Neural cell (in vitro differentiated cells): ENCODE data around the gene RAD51B. TPM values are rescaled to one million over a fixed set of nuclear protein-coding genes. Genes with fewer than 3 reads are reported as not detected.

Source experiments
- H2AFZ ChIP-seq: fragments of 200-600, 300-800 bp; sonication (generic), shearing (Covaris generic); 2 replicates; pipeline ENCODE4 v1.6.0; 2014; ENCODE audit warnings: low read depth, mild to moderate bottlenecking, antibody characterized with exemption, low read length, moderate library complexity
- H3F3A ChIP-seq: fragments of 200-600 bp; shearing (Covaris generic); 2 replicates; pipeline ENCODE4 v1.6.1; 2016; ENCODE audit warnings: mild to moderate bottlenecking, moderate library complexity, mixed read lengths, antibody characterized with exemption, low read length; ENCODE audit not compliant: insufficient read depth, poor library complexity, severe bottlenecking
- H3K27ac ChIP-seq: fragments of 200-600, 300-800 bp; sonication (generic), shearing (Covaris generic); 2 replicates; pipeline ENCODE4 v1.5.1; 2014; ENCODE audit warnings: mild to moderate bottlenecking, low read length, moderate library complexity
- H3K27me3 ChIP-seq: fragments of 300-800, 200-600 bp; sonication (generic), shearing (Covaris generic); 2 replicates; pipeline ENCODE4 v1.6.0; 2014; ENCODE audit warnings: mild to moderate bottlenecking, low read depth, low read length, moderate library complexity; ENCODE audit not compliant: insufficient read depth
- H3K36me3 ChIP-seq: fragments of 300-800, 200-600 bp; sonication (generic), shearing (Covaris generic); 2 replicates; pipeline ENCODE4 v1.5.1; 2014; ENCODE audit warnings: mild to moderate bottlenecking, antibody characterized with exemption, low read length, moderate library complexity; ENCODE audit not compliant: insufficient read depth
- H3K4me2 ChIP-seq: fragments of 300-800, 200-600 bp; sonication (generic), shearing (Covaris generic); 2 replicates; pipeline ENCODE4 v1.6.0; 2014; ENCODE audit warnings: mild to moderate bottlenecking, low read length
- H3K4me3 ChIP-seq: fragments of 300-800, 200-600 bp; sonication (generic), shearing (Covaris generic); 2 replicates; pipeline ENCODE4 v1.5.1; 2014; ENCODE audit warnings: mild to moderate bottlenecking, low read length, moderate library complexity
- H3K79me2 ChIP-seq: fragments of 200-600 bp; shearing (Covaris generic); replicated peaks from 2 replicates; pipeline ENCODE4 v1.6.0; 2014; ENCODE audit warnings: mild to moderate bottlenecking, low read length, moderate library complexity; ENCODE audit not compliant: insufficient read depth
- H3K9ac ChIP-seq: fragments of 300-800, 200-600 bp; sonication (generic), shearing (Covaris generic); 2 replicates; pipeline ENCODE4 v1.6.1; 2016; ENCODE audit warnings: mild to moderate bottlenecking, low read length, mixed read lengths
- H3K9me2 ChIP-seq: fragments of 200-600 bp; shearing (Covaris generic); 2 replicates; pipeline ENCODE4 v1.6.1; 2016; ENCODE audit warnings: mild to moderate bottlenecking, low read length, mixed read lengths; ENCODE audit not compliant: insufficient read depth
- H3K9me3 ChIP-seq: fragments of 200-600, 300-800 bp; sonication (generic), shearing (Covaris generic); 2 replicates; pipeline ENCODE4 v1.6.1; 2016; ENCODE audit warnings: mild to moderate bottlenecking, mixed run types, low read length, moderate library complexity, mixed read lengths
- H4K20me1 ChIP-seq: fragments of 200-600 bp; shearing (Covaris generic); 2 replicates; pipeline ENCODE4 v1.6.1; 2016; ENCODE audit warnings: mild to moderate bottlenecking, mixed run types; ENCODE audit not compliant: insufficient read depth
- EP300 ChIP-seq: fragments of 450-650 bp; conservative IDR thresholded peaks from 2 replicates; pipeline ENCODE4 v1.6.1; 2014; ENCODE audit warnings: antibody characterized with exemption, mild to moderate bottlenecking, moderate library complexity; ENCODE audit not compliant: poor library complexity, severe bottlenecking
- EZH2 ChIP-seq: fragments of 200-600, 300-800 bp; shearing (Covaris generic), sonication (generic); IDR thresholded peaks from 2 replicates; pipeline ENCODE4 v1.6.1; 2014; ENCODE audit warnings: antibody characterized with exemption, low read length, borderline replicate concordance, mild to moderate bottlenecking; ENCODE audit not compliant: insufficient read depth, poor library complexity, severe bottlenecking
- MXI1 ChIP-seq: fragments of 450-650 bp; conservative IDR thresholded peaks from 2 replicates; pipeline ENCODE4 v1.6.1; 2014; ENCODE audit warnings: antibody characterized with exemption, mild to moderate bottlenecking; ENCODE audit not compliant: poor library complexity, severe bottlenecking
- POLR2AphosphoS5 ChIP-seq: IDR thresholded peaks from 2 replicates; pipeline ENCODE4 v1.6.1; 2012
- RAD21 ChIP-seq: fragments of 450-650 bp; conservative IDR thresholded peaks from 2 replicates; pipeline ENCODE4 v1.6.1; 2014; ENCODE audit warnings: antibody characterized with exemption, mild to moderate bottlenecking, moderate library complexity
- SMC3 ChIP-seq: fragments of 450-650 bp; conservative IDR thresholded peaks from 2 replicates; pipeline ENCODE4 v1.6.1; 2014; ENCODE audit warnings: antibody characterized with exemption, mild to moderate bottlenecking, moderate library complexity; ENCODE audit not compliant: poor library complexity
- TAF1 ChIP-seq: IDR thresholded peaks from 2 replicates; pipeline ENCODE4 v1.6.1; 2012; ENCODE audit warnings: low read depth
- polyA plus RNA-seq: library from polyadenylated mRNA; depleted of rRNA; stranded (reverse); fragments of >200 nt; gene quantifications from 2 replicates; pipeline ENCODE4 v1.2.3, GENCODE V29; 2014
- TF ChIP-seq, protein P1 (sequence below): fragments of 450-650 bp; IDR thresholded peaks from 2 replicates; pipeline ENCODE4 v1.5.1; 2014; ENCODE audit warnings: antibody characterized with exemption, mild to moderate bottlenecking, moderate library complexity; ENCODE audit not compliant: poor library complexity, severe bottlenecking
- TF ChIP-seq, protein P2 (sequence below): IDR thresholded peaks from 2 replicates; pipeline ENCODE4 v1.6.1; 2012; ENCODE audit warnings: borderline replicate concordance

RAD51B gene
- polyA plus RNA-seq, 1 donor from 2014 or later: 3.1 TPM

DNA sequence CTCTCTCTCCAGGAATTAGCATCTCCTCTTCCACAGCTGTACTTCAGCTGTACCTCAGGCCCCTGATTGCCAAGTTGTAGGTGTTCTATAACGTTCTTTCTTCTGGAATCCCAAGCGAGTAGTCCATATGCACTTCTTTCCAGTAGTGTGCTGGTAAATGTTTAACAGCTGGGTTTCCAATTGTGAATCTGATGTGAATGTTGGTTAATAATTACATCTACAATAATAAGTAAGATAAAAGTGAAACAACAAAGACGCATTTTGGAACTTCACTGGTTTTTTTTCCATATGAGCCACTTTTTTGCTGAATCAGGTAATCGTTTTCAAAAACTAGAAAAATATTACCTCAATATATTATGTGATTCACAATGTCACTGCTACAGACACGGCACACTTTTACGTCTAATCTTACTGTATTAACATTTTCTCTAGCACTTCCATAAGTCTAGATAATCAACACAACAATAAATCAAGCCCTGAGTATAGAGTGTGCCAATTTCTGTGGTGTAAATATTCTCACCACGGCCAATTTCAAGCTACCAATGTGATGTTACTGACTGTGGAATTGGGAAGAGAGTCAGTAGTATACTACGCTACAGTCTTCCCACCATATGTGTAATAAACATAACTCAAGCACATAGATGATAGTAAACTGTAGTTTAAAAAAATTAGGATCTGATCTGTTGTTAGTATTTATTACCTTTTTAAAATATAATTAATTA lies 860.3 kb downstream of the RAD51B start:
- no peak overlapping the region for H3K4me3 ChIP-seq
- H3K27me3 ChIP-seq: no peaks in the 10 kb centered on the region
- H4K20me1 ChIP-seq: no peaks in the 10 kb centered on the region
- no peak overlapping the region for H3K9ac ChIP-seq
- H2AFZ ChIP-seq: no peak overlapping the region
- H3K27ac ChIP-seq: no peak overlapping the region
- no peaks in the 10 kb centered on the region for H3K79me2 ChIP-seq
- H3K4me2 ChIP-seq: no peak overlapping the region
- no peaks in the 10 kb centered on the region for H3F3A ChIP-seq
- H3K36me3 ChIP-seq: no peaks in the 10 kb centered on the region
- H3K9me3 ChIP-seq: no peaks in the 10 kb centered on the region
- no peaks in the 10 kb centered on the region for H3K9me2 ChIP-seq
- TF ChIP-seq TAF1 (no peak), RAD21 (no peak), EZH2 (no peak), POLR2AphosphoS5 (no peak), SMC3 (no peak), MXI1 (no peak), EP300 (no peak)
- TF ChIP-seq, protein P1, sequence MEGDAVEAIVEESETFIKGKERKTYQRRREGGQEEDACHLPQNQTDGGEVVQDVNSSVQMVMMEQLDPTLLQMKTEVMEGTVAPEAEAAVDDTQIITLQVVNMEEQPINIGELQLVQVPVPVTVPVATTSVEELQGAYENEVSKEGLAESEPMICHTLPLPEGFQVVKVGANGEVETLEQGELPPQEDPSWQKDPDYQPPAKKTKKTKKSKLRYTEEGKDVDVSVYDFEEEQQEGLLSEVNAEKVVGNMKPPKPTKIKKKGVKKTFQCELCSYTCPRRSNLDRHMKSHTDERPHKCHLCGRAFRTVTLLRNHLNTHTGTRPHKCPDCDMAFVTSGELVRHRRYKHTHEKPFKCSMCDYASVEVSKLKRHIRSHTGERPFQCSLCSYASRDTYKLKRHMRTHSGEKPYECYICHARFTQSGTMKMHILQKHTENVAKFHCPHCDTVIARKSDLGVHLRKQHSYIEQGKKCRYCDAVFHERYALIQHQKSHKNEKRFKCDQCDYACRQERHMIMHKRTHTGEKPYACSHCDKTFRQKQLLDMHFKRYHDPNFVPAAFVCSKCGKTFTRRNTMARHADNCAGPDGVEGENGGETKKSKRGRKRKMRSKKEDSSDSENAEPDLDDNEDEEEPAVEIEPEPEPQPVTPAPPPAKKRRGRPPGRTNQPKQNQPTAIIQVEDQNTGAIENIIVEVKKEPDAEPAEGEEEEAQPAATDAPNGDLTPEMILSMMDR: no peak
- TF ChIP-seq, protein P2, sequence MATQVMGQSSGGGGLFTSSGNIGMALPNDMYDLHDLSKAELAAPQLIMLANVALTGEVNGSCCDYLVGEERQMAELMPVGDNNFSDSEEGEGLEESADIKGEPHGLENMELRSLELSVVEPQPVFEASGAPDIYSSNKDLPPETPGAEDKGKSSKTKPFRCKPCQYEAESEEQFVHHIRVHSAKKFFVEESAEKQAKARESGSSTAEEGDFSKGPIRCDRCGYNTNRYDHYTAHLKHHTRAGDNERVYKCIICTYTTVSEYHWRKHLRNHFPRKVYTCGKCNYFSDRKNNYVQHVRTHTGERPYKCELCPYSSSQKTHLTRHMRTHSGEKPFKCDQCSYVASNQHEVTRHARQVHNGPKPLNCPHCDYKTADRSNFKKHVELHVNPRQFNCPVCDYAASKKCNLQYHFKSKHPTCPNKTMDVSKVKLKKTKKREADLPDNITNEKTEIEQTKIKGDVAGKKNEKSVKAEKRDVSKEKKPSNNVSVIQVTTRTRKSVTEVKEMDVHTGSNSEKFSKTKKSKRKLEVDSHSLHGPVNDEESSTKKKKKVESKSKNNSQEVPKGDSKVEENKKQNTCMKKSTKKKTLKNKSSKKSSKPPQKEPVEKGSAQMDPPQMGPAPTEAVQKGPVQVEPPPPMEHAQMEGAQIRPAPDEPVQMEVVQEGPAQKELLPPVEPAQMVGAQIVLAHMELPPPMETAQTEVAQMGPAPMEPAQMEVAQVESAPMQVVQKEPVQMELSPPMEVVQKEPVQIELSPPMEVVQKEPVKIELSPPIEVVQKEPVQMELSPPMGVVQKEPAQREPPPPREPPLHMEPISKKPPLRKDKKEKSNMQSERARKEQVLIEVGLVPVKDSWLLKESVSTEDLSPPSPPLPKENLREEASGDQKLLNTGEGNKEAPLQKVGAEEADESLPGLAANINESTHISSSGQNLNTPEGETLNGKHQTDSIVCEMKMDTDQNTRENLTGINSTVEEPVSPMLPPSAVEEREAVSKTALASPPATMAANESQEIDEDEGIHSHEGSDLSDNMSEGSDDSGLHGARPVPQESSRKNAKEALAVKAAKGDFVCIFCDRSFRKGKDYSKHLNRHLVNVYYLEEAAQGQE: no peak

DNA sequence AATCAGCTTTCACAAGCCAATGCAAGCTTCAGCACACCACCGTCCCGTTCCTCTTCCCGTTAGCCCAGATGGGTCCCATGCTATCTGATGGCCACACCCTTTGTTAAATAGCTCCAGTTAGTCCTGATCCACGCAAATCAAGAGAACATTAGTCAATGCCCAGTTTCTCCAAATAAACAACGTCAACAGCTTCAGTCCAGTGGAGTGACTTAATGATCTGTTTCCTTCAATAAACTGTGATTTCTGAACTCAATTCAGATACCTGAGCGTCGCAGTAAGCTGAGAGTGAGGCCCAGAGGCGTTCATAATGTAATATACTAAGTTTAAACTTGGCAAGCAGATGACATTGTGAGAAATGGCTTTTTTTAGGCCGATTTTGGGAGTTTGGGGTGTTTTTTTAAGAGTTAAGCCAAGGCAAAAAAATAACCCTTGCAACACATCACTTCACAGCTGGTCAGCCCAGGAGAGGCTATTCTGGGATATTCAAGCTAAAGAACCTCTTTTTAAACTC lies 861.0 kb downstream of the RAD51B start:
- Histone ChIP-seq H3K4me2 (no peak overlapping the region), H2AFZ (no peak overlapping the region), H3K27me3 (no peaks in the 10 kb centered on the region), H4K20me1 (no peaks in the 10 kb centered on the region), H3K9me2 (no peaks in the 10 kb centered on the region), H3K27ac (no peak overlapping the region), H3K9me3 (no peaks in the 10 kb centered on the region), H3K36me3 (no peaks in the 10 kb centered on the region), H3K4me3 (no peak overlapping the region), H3F3A (no peaks in the 10 kb centered on the region), H3K9ac (no peak overlapping the region), H3K79me2 (no peaks in the 10 kb centered on the region)
- no peak for TF ChIP-seq POLR2AphosphoS5
- TF ChIP-seq, protein P2: no peak
- TF ChIP-seq EP300: no peak
- no peak for TF ChIP-seq SMC3
- no peak for TF ChIP-seq TAF1
- no peak for TF ChIP-seq EZH2
- no peak for TF ChIP-seq RAD21
- TF ChIP-seq, protein P1: no peak
- no peak for TF ChIP-seq MXI1
